GM19099 (cell line): Measurements from ENCODE around the gene NCR2.

Experiments
- POLR2A ChIP-seq: IDR thresholded peaks from 3 replicates; pipeline ENCODE4 v1.6.1; 2011; ENCODE audit warnings: low read depth; ENCODE audit not compliant: insufficient read length; ENCODE audit errors: extremely low read depth

Gene NCR2, protein sequence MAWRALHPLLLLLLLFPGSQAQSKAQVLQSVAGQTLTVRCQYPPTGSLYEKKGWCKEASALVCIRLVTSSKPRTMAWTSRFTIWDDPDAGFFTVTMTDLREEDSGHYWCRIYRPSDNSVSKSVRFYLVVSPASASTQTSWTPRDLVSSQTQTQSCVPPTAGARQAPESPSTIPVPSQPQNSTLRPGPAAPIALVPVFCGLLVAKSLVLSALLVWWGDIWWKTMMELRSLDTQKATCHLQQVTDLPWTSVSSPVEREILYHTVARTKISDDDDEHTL

DNA sequence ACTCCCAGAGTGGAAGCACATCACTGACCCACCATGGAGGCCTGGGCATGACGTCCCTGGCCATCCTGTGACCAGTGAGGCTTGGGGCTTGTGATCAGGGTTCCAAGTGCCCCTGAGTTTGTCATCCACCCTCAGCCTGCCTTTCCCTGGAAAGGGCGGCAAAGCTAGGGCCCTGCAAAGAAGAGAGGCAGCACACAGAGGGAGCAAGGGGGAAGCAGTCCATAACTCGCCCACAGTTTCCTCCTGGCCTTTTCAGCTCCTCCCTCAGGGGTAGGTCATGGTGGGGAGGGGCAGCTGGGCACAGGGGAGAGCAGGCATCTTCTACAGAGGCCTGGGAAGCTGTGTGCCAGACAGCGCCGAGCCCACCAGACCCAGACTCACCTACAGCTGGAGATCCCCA lies at the start of gene NCR2:
TSS of gene NCR2 (plus strand) at position 313 of the 400 bp plus-strand sequence. CDS start 269 bp downstream, outside the sequence.
- no peak for TF ChIP-seq POLR2A

DNA sequence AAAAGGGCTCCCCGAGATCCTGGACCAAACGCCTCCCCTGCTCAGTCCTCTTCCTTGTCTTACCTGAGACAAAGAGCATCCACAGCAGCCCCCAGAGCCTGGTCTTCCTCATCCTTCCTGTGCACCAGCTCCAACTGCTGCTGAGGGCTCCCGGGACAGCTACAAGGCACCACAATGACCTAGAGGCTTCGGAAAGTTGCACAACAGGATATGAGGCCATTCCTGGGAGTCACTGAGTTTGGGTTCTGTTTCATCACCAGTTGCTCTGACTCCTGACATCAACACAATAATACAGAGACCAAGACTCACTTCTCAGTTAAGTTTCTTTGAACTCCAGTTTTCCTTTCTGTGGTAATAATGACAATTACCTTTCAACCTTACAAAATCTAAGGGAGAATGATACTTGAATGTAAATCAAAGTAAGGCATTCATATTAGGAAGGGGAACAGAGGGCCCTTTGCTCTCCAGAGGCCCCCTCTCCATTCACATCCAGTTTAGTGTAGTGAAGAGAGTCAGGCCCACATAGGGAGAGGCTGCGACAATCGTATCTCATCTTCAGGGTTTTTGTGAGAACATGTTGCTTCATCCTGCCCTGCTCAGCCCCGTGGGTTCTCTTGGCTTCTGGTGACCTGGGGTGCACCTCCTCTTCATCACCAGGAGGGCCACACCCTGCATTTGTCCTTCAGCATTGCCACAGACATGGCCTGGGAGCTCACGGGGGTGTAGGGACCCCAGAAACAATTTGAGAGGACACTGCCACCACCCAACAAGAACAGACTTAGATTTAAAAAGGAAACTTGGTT lies 48.7 kb upstream of the NCR2 start, which contains the start of gene TREM1:
TSS of gene TREM1 (minus strand) at position 139 of the 803 bp plus-strand sequence. CDS start at position 112, 27 bp downstream.
- no peak for TF ChIP-seq POLR2A

DNA sequence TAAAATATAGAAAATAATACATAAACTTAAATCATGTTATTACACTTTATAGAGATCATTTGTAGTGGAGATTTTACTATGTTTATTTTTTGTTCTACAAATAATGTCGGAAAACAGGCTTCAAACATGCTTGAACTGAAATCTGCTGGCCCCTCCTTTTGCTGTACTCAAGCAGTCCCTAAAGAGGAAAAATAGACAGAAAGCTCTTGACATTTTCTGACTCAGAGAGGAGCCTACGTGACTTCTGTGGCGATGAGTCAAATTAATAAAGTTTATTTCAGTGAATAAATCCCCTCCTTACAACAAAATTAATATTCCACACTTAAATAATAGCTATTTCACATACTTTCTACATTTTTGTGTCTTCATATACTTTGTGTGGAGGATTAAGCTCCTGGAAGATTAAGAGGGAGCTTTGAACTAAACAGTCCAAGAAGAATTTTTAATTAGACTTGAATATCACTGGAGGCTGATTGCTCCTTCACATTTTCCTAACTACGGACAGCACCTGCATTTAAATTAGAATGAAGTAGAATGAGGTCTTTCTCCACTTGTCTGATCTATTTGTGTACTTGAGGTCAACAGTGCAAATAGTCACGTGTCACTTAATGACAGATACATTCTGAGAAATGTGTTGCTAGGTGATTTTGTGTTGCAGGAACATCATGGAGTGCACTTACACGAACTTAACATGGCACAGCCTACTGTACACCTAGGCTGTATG lies 47.2 kb upstream of the NCR2 start:
- no peak for TF ChIP-seq POLR2A

DNA sequence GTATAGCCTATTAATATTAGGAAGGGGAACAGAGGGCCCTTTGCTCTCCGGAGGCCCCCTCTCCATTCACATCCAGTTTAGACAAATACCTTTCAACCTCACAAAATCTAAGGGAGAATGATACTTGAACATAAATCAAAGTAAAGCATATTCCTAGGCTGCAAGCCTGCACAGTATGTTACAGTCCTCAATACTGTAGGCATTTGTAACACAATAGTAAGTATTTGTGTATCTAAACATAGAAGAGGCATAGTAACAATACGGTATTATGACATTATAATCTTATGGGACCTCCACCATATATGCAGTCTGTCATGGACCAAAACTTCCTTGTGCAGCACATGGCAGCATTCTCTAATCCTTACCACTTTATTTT lies 46.7 kb upstream of the NCR2 start:
- no peak for TF ChIP-seq POLR2A

DNA sequence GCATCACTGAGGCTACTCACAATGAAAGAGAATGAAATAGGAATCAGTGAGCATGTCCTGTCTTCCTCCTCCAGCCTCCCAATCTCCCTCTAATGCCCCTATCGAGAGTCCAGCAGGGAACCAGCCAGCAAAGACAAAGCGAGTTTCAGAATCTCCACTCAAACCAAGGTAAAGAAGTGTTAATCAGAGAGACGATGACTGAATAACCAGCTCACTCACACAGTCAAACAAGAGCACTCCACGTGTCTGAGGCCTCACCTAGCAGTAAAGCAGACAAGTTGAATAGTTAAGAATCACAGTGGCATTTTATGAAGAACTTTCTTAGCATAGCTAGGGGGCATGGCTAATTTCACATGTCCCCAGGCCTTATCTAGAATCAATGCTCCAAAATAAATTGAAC lies 45.6 kb upstream of the NCR2 start:
- no peak for TF ChIP-seq POLR2A

DNA sequence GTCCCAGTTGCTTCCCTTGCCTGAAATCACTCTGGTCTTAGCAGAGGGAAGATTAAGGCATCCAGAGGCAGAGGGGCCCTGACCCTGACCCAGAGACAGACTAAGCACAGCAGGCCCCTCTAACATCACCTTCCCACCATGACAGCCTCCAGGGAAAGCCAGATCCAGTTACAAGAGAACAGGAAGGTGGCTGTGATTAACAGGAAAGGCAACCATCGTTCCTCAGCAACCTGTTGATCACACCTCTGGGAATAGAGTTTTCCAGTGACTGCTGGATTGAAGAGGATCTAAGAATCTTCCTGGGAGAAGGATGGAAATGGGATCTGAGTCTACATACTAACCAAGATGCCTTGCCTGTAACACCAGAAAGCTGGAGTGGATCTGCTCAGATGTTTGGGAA lies 43.7 kb upstream of the NCR2 start:
- no peak for TF ChIP-seq POLR2A

DNA sequence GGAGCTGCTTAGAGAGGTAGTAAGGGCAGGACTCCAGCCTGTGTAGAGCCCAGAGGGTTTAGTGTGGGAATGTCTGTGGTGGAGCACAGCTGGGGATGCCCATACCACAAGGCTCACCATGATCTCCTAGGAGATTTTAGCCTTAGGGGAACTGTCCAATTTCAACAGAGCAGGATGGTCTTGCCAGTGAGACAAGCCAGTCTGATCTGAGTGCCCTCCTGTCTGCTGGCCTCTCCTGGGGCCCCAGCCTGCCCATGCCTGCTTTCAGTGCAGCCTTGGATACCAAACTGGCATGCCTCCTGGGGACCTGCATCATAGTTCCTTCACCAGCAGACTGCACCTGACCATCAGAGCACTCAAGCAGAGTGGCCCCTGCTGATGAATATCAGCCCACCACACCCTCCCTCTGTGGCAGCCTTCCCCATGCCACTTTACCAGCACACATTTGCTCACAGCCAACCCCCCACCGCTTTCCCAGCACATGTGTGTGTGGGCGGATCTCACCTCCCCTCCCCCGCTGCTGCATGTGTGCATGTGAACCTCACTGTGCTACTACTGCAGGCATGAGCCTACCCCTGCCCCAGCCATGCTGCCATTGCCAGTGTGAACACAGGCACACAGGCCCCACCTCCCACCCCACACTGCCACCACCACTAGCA lies 41.1 kb upstream of the NCR2 start:
- TF ChIP-seq POLR2A: no peak

DNA sequence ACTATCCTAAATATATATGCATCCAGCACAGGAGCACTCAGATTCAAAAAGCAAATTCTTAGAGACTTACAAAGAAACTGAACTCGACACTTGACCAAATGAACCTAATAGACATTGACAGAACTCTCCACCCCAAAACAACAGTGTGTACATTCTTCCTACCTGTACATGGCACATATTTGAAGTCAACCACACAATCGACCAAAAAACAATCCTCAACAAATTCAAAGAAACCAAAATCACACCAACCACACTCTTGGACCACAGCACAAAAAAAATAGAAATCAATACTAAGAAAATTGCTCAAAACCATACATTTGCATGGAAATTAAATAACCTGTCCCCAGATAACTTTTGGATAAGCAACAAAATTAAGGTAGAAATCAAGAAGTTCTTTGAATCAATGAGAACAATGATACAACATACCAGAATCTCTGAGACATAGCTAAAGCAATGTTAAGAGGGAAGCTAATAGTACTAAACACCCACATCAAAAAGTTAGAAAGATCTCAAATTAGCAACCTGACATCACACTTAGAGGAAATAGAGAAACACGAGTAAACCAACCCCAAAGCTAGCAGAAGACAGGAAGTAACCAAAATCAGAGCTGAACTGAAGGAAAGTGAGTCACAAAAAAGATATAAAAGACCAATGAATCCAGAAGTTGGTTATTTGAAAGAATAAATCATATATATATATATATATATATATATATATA lies 36.5 kb upstream of the NCR2 start:
- TF ChIP-seq POLR2A: no peak

DNA sequence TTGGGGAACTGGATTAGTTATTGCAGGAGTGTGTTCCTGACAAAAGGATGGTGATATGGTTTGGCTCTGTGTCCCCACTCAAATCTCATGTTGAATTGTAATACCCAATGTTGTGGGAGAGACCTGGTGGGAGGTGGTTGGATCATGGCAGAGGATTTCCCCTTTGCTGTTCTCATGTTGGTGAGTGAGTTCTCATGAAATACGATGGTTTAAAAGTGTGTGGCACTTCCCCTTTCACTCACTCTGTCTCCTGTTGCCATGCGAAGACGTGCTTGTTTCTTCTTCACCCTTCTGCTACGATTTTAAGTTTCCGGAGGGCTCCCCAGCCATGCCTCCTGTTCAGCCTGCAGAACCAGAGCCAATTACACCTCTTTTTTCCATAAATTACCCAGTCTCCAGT lies 32.8 kb upstream of the NCR2 start:
- TF ChIP-seq POLR2A: no peak

DNA sequence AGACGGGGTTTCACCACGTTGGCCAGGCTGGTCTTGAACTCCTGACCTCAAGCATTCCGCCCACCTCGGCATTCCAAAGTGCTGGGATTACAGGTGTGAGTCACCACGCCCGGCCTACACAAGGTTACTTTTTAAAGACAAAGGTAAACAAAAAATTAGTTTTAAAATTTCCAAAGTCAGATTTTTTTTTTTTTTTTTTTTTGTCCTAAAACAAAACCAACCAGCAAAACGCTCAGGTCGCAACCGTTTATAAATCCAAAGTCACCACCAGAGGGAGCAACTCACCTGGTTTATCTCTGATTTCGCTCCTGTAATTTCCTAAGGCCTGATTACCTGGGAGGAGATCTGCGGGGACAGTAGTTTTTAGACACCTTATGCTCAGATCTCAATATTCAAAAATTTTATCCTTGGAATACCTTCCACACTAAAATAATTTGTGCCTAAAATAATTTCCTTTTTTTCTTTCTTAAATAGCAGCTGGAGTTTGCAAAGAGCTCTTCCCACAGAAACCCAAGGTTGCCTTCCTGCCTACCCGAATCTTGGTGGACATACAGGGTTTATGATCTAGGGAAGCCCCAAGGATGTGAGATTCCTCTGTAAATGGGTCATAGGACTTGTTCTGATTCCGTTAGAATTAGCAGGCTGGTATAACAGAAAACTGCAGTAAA lies 29.1 kb upstream of the NCR2 start:
- TF ChIP-seq POLR2A: no peak

DNA sequence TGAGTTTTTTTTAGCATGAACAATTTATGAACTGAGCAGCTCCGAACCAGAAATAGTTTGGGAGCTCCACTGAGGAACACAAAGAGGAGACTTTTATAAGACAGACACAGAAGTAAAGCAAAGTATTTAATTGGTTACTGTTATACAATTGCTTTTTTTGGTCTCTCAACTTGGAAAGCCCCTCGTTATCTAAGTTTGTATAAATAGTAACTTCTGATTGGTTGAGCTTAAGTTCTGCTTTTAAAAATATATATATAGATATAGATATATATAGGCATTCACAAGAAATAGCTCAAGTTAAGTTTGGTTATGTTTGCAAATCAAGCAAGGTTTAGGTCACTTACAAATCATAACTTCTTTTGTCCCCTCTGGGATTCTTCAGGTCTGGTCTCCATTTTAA lies 20.2 kb upstream of the NCR2 start:
- no peak for TF ChIP-seq POLR2A

DNA sequence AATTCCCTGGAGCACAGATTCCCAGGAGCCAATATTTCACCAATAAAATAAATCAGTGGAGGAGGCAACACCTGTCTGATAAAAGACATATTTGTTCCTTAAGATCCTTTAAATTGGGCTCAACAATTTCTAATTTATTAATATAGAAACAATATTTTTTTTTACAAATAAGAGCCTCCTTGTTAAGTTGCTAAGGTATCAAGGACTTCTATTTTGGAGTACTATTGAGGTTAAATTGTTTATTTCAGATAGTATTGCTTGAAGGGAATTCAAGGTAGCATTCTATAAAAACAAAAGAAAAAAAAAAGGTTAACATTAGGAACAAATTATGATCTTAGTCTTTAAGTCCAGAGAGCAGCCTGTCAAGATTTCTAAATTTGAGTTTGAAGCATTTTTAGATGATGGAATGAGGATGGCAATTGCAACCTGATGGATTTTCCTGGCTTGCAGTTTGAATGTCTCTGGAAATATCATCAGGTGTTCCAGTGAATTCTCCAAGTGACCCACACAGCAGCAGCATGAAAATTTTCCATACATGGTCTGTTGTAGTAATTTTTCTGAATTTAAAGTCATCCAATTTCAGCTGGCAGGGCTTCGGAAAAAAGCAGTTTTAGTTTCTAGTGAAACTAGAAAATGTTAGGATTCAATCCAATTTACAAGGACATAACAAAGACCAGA lies 19.3 kb upstream of the NCR2 start:
- no peak for TF ChIP-seq POLR2A

DNA sequence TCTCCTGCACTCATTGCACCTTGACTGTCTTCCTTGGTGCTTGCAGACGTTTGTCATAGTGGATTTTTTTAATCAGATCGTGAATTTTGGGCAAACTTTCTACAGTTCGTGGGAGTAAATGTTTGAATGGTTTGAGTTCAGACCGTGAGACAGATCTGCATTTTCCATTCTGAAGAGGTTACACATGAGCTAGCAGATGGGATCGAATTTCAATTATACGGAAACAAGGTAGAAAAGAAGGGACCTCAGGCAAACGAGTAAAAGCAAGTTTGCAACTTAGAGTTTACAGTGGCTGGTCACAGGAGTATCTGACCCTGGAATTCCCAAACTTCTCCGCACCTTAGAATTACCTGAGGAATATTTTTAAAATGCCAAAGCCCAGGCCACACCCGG lies 17.2 kb upstream of the NCR2 start:
- no peak for TF ChIP-seq POLR2A
